NCI-H748 treated with DMSO at 0.1 percent for 48 hours (cell line): Measurements from ENCODE around the gene FGF6.
"Not testable (repeated sequence)": the region's sequence is repeated elsewhere in the genome, so short reads cannot be mapped to it uniquely, and the experiment has no call there.

ENCODE experiments used
- DNase-seq: peaks from one replicate; lab custom pipeline; 2025; lab: John Stamatoyannopoulos, UW

Gene FGF6, protein sequence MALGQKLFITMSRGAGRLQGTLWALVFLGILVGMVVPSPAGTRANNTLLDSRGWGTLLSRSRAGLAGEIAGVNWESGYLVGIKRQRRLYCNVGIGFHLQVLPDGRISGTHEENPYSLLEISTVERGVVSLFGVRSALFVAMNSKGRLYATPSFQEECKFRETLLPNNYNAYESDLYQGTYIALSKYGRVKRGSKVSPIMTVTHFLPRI

DNA sequence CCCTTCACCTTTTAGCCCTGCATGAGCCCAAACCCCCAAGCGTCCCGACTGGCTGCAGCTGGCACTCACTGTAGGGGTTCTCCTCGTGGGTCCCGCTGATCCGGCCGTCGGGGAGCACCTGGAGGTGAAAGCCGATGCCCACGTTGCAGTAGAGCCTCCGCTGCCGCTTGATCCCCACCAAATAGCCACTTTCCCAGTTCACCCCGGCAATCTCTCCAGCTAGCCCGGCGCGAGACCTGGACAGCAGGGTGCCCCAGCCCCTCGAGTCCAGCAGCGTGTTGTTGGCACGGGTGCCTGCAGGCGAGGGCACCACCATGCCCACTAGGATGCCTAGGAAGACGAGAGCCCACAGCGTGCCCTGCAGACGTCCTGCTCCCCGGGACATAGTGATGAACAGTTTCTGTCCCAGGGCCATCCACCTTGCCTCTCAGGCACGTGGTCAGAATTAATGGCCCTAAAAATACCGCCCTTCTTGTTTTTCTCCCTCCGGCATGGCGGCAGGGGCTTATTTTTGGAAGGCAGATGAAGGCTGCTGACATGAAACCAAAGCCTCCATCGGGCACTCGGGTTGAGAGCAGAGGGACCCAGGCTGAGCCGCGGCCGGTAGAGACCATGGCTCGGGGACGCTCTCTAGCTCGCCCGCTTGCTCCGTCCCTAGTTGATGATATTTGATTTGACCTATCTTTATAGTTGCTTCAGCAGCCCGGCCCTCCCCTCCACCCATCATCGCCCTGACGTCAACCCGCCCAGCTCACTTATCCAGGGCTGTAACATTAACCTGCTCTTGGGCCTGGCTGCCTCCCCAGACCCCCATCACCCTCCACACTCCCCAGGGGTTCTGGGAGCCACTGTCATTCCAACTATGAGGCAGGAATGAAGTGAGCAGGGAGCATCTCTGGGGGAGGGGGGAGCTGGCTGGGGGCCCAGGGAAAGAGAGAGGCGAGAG, at the start of gene FGF6:
TSS of gene FGF6 (minus strand) at position 660 of the 946 bp plus-strand sequence. CDS start at position 415, 245 bp downstream.
- DNase-seq = no peak

DNA sequence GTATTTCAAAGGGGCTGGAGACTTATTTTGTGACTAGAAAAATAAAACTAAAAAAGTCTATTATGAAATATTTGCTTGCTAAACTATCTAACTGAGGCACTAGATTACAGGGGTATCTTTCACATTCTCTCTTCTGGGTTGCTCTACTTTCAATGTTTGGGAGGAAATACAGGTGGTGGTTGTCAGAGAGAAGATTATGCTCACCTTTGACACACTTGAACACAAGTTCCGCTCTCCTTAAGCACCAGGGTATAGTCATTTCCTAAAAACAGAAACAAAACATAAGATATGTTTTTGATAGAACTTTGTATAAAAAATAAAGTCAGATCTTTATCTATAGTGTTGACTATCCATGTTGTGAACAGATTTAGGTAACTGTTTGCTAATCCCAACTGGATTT, 45.4 kb upstream of the FGF6 start:
- no peak for DNase-seq

DNA sequence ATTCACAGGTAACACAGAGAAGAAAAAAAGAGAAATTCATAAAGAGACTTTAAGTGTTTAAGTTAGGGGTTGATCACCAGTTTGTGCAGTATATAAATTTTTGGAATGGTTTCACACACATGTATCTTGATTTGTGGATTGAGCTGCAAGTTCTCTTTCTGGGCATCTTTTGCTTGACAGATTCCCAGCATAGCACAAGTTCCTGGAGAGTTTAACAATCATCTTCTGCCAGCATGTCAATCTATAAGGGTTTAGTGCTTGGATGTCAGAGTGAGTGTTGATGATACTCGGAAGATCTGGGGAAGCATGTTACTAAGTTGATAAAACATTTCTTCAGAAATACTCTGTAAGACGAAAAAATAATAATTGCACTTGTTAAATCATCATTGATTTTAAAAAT, 43.9 kb upstream of the FGF6 start:
- DNase-seq = no peak

DNA sequence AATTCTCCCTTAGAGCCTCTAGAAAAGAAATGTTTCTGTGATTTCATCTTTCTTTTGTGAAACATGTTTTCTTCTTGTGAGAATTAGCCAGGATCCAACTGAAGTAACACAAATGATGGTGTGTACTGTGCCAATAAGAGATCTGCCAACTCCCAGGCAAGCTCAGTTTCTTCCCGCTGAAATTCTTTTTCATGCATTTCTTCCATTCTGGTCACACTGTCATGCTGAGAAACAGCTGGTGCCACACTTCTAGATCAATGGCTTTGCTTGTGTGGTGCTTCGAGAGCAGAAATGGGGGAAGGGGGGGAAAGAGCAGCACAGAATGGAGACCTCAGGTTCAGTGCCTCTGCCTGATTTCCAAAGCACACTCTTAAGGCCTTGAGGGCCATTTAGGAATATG, 41.4 kb upstream of the FGF6 start:
- no peak for DNase-seq

DNA sequence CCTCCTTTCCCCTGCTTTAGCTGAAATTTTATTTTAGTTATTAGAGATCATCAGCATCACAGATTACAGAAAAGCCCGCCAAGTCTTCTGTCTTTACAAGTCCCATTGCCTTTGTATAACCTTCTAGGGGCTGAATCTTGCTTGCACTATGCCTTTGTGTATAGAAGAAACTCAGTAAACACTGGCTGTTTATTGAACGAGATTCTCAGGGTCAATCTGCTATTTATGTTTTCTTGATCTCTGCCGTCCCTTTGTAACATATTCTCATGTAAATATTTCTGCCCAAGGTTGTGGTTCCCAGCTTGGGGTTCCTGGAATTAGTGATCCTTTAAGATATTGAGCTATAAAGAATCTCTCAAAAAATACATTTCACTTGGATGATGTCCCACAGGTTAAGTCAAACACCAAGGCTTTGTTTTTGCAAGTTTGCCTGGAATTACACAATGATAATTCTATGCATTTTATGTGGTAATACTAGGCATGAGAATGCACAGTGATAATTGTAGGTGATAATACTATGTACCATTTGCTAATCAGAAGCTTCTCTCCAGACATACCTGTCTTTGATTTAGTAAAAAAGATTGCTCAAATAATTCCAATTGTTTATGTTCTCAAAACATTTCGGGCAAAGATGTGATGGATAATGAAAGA, 40.6 kb upstream of the FGF6 start:
- no peak for DNase-seq

DNA sequence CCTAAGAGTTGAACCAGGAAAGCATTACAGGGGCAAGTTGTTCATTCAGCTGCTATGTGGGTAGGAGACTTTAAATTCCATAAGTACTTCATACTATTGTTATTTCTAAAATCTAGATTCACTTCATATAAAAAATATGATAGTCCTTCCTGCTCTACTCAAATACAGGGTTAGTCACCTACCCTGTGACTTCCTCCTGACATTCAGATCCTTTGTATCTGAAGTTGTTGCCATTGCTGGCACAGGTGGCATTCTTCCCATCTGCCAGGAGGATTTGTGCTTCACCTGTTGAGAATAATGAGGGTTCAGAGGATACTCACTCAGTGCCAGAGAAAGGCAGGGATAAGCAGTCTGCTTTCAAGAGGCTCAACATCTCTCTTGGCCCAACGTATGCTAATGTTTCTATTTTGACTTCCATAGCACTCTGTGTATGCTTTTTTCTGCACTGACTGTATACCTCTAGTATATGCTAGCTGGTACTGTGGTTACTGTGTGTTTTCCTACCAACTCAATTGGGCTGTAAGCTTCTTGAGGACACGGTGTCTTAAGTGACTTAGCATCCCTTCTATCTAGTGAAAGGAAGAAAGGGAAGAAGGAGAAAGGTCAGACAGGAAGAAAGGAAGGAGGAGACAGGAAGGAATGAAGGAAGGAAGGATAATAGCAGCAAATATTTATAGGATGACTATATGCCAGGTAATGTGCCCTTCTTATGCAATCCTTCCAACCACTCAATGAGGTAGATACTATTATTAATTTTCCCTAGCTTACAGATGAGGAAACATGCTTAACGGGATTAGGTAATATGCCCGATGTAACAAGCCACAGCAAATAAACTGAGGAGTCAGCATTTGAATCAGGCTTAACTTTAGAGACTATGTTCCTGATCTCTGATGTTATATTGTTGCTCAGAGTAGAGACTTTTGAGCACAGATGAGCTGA, 38.5 kb upstream of the FGF6 start:
- DNase-seq = no peak

DNA sequence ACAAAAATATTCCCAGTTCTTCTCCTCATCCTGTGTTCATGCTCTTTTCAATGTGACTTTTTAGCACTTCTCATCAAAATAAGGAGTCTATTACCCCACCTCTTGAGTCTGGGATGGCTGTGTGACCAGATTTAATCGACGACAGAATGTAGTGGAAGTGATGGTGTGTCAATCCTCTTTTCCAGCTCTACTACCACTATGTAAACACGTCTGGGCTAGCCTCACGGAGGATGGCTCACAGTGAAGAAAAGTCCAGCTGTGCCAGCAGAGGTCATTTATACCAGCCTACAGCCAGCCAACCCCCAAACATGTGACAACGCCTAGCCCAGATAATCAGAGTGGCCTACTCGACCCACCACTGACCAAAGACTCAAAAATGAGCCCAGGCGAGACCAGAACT, 37.3 kb upstream of the FGF6 start:
- DNase-seq = no peak

DNA sequence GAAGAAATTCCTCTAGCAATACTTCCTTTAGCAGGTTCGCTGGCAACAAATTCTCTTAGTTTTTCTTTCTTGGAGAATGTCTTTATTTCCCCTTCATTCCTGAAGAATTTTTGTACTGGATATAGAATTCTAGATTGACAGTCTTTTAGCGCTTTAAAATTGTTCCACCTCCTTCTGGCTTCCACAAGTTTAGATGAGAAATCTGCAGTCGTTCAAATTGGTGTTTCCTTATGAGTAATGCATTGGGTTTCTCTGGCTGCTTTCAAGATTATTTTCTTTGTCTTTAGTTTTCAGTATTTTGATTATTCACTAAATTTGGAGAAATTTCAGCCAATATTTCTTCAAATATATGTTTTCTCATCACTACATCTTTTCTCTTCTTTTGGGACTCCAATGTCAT, 33.3 kb upstream of the FGF6 start:
- DNase-seq = no peak

DNA sequence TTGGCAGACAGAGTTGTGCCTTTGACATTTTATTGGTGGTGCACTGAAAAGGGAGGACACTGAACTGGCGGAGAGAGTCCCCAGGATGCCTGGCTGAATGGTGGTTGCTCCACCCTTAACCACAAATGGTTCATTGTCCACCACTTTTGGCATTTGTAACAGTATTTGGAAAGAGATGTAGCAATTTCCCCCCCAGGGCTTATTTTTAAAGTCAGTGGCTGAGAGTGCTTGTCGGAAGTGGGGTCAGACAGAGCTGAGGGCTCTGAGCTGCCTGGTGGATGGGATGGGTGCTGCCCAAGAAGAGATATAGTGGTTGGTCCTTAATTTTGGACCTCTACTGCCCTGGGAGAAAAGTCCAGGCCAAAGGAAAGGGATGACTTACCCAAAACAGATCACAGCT, 31.5 kb upstream of the FGF6 start:
- DNase-seq = no peak

DNA sequence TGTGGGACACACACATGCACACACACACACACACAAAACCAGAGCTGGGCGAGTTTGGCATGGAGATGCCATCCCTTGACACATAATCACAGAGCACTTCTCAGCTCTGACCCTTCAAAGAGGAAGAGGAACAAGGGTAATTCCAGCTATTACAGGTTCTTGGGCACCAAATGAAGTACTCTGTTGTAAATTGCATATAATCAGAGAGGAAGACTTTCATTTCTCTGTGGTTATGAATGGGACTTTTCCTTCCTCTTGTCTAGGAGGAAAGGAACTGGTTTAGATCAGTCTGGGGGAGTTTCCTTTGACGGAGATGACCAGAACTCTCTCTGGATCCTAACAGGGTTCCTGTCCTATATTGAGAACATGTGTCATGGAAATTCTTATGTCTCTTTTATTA, 26.4 kb upstream of the FGF6 start:
- no peak for DNase-seq

DNA sequence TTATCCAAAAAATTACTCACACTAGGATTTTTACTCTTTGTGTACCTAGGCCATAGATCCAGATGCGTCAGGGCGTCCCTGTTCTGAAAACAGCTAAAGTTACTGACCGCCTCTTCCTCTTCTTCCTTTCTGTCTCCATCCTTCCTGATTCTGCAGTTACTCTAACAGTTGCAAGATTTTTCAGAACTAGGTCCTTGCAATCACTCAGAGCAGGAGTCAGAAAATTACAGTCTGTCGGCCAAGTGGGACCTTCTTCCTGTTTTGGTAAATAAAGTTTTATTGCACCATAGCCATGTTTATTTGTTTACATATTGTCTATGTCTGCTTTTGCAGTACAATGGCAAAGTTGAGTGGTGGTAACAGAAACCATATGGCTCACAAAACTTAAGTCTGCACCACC, 25.6 kb upstream of the FGF6 start:
- no peak for DNase-seq

DNA sequence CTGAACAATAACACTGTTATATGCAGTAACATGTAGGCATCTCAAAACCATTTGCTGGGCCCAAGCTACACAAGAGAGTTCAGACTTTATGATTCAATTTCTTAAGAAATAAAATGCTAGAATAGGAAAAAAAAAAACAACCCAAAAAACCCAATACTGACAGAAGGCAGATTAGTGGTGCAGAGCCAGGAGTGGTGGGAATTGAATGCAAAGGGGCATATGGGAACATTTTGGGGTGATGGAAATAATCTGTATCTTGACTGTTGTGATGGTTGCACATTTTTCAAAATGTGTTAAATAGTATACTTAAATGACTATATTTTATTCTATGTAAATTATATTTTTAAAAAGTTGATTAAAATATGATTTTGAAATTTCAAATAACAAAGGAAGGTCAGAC, 23.4 kb upstream of the FGF6 start:
- DNase-seq = no peak

DNA sequence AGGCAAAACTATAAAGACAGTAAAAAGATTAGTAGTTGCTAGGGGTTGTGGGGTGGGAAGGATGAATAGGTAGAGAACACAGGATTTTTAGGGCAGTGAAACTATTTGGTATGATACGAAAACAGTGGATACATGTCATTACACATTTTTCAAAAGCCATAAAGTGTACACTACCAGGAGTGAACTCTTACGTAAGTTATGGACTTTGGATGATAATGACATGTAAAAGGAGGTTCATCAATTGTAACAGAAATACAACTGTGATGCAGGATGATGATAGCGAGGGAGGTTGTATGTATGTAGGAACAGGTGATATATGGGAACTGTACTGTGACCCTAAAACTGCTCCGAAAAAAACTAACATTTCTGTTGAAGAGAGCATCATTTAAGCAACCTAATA, 15.1 kb upstream of the FGF6 start:
- DNase-seq = no peak

DNA sequence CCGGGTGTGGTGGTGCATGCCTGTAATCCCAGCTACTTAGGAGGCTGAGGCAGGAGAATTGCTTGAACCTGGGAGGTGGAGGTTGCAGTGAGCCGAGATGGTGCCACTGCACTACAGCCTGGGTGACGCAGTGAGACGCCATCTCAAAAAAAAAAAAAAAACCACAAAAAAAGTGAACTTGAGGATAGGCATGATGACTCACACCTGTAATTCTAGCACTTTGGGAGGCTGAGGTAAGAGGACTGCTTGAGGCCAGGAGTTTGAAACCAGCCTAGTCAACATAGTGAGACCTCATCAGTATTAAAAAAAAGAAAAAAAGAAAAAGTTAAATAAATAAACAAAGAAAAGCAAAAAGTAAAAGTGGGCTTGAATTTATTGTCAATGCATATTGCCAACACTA, 10.2 kb upstream of the FGF6 start:
- DNase-seq = not testable (repeated sequence)

DNA sequence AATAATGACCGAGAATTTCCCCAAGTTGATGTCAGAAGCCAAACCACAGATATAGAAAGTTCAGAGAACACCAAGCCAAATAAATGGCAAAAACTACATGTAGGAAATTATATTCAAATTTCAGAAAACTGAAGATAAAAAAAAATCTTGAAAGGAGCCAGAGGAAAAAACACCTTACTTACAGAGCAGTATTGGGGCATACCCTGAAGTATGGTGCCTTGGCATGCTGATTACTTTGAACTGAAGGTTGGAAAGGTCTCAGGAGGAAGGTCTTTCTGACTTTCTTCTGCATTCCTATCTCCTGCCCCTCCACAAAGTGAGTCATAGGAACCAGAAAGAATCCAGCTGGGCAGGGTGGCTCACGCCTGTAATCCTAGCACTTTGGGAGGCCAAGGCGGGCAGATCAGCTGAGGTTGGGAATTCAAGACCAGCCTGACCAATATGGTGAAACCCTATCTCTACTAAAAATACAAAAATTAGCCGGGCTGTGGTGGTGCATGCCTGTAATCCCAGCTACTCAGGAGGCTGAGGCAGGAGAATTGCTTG, 8.8 kb upstream of the FGF6 start:
- no peak for DNase-seq

DNA sequence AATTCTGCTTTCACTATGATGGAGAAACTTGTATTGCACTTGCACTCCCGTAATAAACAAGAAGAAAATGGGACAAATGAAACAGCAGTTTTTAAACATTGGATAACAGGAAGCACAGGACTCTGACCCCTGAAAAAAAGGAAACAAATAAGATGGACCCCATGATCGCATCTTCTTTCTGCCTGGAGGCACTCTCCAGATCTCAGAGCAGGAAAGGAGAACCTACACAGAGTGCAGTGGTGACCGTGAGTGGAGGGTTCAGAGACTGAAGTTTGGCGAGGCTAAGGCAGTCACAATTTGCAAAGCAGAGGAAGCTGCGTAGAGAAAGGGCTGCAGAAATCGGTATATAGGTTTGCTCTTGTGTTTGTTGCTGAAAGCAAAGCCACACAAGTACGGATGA, 6.1 kb upstream of the FGF6 start:
- no peak for DNase-seq

DNA sequence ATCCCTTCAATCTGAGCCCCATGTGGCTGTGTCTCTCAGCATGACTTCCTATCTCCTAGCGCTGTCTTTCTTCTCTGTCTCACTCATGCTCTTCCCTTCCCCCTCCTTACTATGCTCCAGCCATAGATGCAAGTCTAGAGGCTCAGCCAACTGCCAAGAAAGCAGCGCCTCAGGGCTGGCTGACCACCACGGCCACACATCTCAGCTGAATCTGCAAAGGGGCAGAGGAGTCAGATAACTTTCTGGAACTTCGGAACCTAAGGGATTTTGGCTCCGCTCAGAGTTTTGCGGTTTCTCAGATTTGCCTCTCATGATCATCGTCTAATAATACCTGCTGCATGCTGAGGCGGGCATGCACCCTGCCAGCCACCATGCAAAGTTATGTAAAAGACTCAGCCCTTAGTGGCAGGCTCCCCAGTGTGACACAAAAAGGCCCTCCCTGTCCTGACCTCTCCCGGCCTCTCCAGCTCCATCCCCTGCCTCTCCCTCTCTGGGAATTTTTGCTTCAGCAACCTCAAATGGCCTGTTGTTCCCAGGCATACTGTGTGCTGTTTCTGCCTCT, 5.0 kb upstream of the FGF6 start:
- no peak for DNase-seq

DNA sequence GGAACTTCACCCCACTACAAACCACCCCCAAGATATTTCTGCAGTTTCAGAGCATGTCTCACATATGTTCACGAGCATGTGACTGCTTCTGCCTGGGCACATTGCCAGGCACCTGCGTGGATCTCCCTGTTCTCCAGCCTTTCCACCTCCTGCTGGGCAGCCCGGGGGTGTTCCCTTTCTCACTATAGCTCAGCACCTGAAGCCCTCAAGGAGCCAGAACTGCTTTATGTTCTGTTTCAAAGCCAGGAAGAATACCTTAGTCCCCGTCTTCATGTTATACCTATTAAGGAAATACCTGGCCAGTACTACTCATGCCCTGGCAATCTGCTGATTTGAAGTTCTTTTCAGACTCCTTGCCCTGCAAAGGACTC, 4.2 kb upstream of the FGF6 start:
- no peak for DNase-seq

DNA sequence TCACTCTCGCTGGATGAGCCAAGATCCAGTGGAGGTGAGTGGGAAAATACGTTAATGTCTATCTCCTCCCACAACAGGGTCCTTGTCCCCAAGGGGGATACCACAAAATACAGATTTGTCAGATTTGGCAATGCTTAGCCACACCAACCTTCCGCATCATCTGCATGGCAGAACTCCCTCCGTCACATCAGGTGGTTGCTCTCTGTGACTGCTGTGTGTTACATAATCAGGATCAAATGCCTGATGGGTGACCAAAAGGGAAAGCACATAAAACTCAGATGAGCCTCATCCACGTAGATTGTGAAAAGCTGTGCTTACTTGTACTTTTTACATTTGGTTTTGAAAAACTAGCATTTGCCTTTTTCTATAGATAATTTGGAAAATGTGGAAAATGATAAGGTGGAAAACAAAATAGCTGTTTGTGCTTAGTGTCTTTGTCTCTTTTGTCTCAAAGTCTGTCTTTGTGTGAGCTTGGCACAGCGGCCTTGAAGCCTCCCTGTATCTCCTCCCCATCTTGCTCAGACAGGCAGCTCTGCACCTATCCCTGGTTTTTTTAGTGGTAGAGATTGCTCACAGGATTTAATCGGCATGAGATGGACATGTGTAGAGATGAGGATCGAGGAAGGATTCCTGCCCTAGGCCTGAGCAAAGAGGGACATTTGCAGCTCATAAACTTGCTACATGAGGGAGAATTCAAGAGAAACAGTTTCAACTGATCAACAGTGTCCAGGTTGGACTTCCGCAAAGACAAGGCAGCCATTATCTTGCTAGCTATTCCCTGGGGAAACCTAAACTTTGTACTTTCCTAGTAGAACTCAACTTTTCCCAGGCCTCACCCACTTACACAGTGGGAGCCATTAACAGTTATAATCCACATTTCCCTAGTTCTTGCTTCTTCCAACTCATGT, 3.6 kb upstream of the FGF6 start:
- DNase-seq = no peak

DNA sequence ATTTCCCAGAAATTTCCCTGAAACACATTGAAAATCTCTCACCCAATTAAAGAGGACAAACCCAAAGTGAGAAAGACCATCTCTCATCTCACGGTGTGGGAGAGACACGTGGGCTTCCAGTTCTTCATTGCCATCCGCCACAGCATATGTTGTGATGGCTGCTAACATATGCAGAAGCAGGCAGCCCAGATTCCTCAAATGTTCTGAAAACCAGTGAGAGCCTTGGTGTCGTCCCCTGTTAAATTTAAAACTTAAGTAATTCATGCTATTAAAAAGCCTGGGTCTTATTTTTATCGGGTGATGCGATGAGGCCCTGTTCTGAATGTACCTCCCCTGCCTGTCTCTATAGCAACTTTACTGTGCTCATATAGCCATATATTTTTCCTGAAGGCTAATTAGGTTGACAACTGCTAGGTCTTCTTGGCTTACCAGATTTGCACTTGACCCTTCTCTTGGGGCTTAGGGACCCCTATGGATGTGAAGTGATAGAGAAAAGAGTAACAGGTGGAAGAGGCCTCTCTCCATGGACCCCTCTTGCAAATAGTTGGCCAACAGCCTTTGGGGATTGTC, 2.8 kb upstream of the FGF6 start:
- DNase-seq = no peak
